K562 (cell line): ENCODE results near the gene ATPAF2. TPM values are rescaled to one million over a fixed set of nuclear protein-coding genes. Genes with fewer than 3 reads are reported as not detected.
A peak's percentile ranks its signal among the peaks of the same experiment; 100 is the strongest.

Experiments used
- ATAC-seq: fragments of 200-7000 bp; cut with Tn5 transposase; 3 replicates; pipeline ENCODE4 v1.9.1; 2020; ENCODE audit warnings: moderate library complexity
- BruUV-seq: library from RNA; stranded (reverse); fragments of 400-500 nt; replicated peaks from 2 replicates; lab custom pipeline; 2021; lab: Mats Ljungman, UMichigan
- CTCF ChIA-PET: fragments of 300-600 bp; formaldehyde crosslinking; extraction: SDS; loops from one replicate; lab custom pipeline; 2021; ENCODE audit warnings: low intra/inter-chr PET ratio; lab: Yijun Ruan, JAX
- POLR2A ChIA-PET: fragments of 300-600, 350-650 bp; sonication (Branson Sonifier 250); formaldehyde crosslinking; extraction: SDS; loops from one replicate; lab custom pipeline; 2021; ENCODE audit warnings: antibody characterized with exemption, inconsistent platforms; lab: Yijun Ruan, JAX
- DNase-seq, 4 experiments: peaks; one replicate each; pipeline versions ENCODE4 v3.0.0 to v3.0.0-alpha.2; 2011 to 2018; ENCODE audit warnings: low spot score in 3 of 4, mixed read lengths in 3 of 4; ENCODE audit errors: extremely low read depth in 1 of 4
- FAIRE-seq: peaks from 2 replicates; lab custom pipeline; 2011; peaks lifted over from hg19 to GRCh38; lab: Jason Lieb, UNC
- H2AFZ ChIP-seq: 2 replicates; pipeline ENCODE4 v1.6.0; 2011; ENCODE audit warnings: low read depth, low read length, control low read depth, inconsistent platforms
- H3K27ac ChIP-seq: fragments of 200-600 bp; 3 replicates; pipeline ENCODE4 v1.8.0; 2011; ENCODE audit warnings: low read depth, mild to moderate bottlenecking, control low read depth, inconsistent platforms, low read length, moderate library complexity, mixed read lengths; ENCODE audit errors: extremely low read depth
- H3K27me3 ChIP-seq, 2 experiments: fragments of 300-600 bp in 1 of 2; 2 replicates in 1 of 2; 3 replicates in 1 of 2; pipeline versions ENCODE4 v1.6.0 to v1.8.0; 2011; ENCODE audit warnings: inconsistent platforms in 2 of 2, low read length in 2 of 2, mild to moderate bottlenecking in 1 of 2, mixed read lengths in 1 of 2, moderate library complexity in 1 of 2; ENCODE audit not compliant: control insufficient read depth in 2 of 2, insufficient read depth in 2 of 2
- H3K36me3 ChIP-seq: fragments of 300-600 bp; 3 replicates; pipeline ENCODE4 v1.8.0; 2011; ENCODE audit warnings: mild to moderate bottlenecking, low read length, inconsistent platforms; ENCODE audit not compliant: control insufficient read depth, insufficient read depth
- H3K4me1 ChIP-seq, 2 experiments: fragments of 200-600 bp in 1 of 2; replicated peaks in 1 of 2; 2 replicates in 1 of 2; 3 replicates in 1 of 2; pipeline versions ENCODE4 v1.5.1 to v1.8.0; 2011; ENCODE audit warnings: inconsistent platforms in 2 of 2, low read length in 2 of 2, mild to moderate bottlenecking in 1 of 2, mixed read lengths in 1 of 2, moderate library complexity in 1 of 2; ENCODE audit not compliant: control insufficient read depth in 2 of 2, insufficient read depth in 2 of 2
- H3K4me2 ChIP-seq: 2 replicates; pipeline ENCODE4 v1.6.1; 2011; ENCODE audit warnings: low read length, control low read depth, inconsistent platforms, mixed read lengths; ENCODE audit not compliant: insufficient read depth
- H3K4me3 ChIP-seq: fragments of 200-600 bp; sonication (generic), shearing (Covaris generic); 2 replicates; pipeline ENCODE4 v1.5.1; 2016; ENCODE audit warnings: control low read depth, inconsistent platforms
- H3K79me2 ChIP-seq: fragments of 200-600 bp; 3 replicates; pipeline ENCODE4 v1.8.0; 2011; ENCODE audit warnings: low read length, inconsistent platforms; ENCODE audit not compliant: control insufficient read depth, insufficient read depth
- H3K9ac ChIP-seq, 2 experiments: 2 replicates each; pipeline versions ENCODE4 v1.6.0 to v1.6.1; 2011; ENCODE audit warnings: low read depth in 2 of 2, low read length in 2 of 2, control low read depth in 1 of 2, inconsistent platforms in 1 of 2, mild to moderate bottlenecking in 1 of 2, mixed read lengths in 1 of 2; ENCODE audit not compliant: insufficient read depth in 1 of 2
- H3K9me1 ChIP-seq: one replicate; pipeline ENCODE4 v1.6.0; 2011; ENCODE audit warnings: inconsistent platforms, mild to moderate bottlenecking, low read length, moderate library complexity; ENCODE audit not compliant: control insufficient read depth, insufficient read depth
- H3K9me3 ChIP-seq: replicated peaks from 2 replicates; pipeline ENCODE4 v1.5.1; 2011; ENCODE audit warnings: low read depth, low read length, inconsistent platforms; ENCODE audit not compliant: control insufficient read depth, insufficient read depth
- H4K20me1 ChIP-seq: replicated peaks from 2 replicates; pipeline ENCODE4 v1.6.1; 2011; ENCODE audit warnings: low read length, inconsistent platforms, mixed read lengths; ENCODE audit not compliant: control insufficient read depth, insufficient read depth
- CBFA2T2 ChIP-seq: fragments of 450-650 bp; conservative IDR thresholded peaks from 2 replicates; pipeline ENCODE4 v1.6.1; 2017; ENCODE audit warnings: mild to moderate bottlenecking
- CBFA2T3 ChIP-seq: fragments of 450-650 bp; IDR thresholded peaks from 2 replicates; pipeline ENCODE4 v1.6.1; 2017
- CBX2 ChIP-seq: fragments of 200-600 bp; sonication (generic); IDR thresholded peaks from one replicate; pipeline ENCODE4 v1.6.1; 2012; ENCODE audit warnings: mild to moderate bottlenecking, low read length, inconsistent platforms; ENCODE audit not compliant: insufficient read depth, poor library complexity, severe bottlenecking
- CEBPB ChIP-seq: fragments of 450-650 bp; IDR thresholded peaks from 2 replicates; pipeline ENCODE4 v1.6.1; 2016; ENCODE audit warnings: missing genetic modification characterization, missing compliant biosample characterization
- FOXP1 ChIP-seq: sonication (generic); formaldehyde crosslinking; IDR thresholded peaks from 2 replicates; pipeline ENCODE4 v1.8.0; 2022; ENCODE audit warnings: mild to moderate bottlenecking, missing genetic modification reagents
- IRF1 ChIP-seq: sonication (generic); formaldehyde crosslinking; IDR thresholded peaks from 2 replicates; pipeline ENCODE4 v1.8.0; 2022; ENCODE audit warnings: missing genetic modification reagents, mild to moderate bottlenecking, borderline replicate concordance
- NRF1 ChIP-seq, 2 experiments: fragments of 450-650 bp; IDR thresholded peaks in 1 of 2; conservative IDR thresholded peaks in 1 of 2; 2 replicates each; pipeline ENCODE4 v1.6.1; 2014; ENCODE audit warnings: mild to moderate bottlenecking in 2 of 2
- PHF20 ChIP-seq: fragments of 450-650 bp; IDR thresholded peaks from 2 replicates; pipeline ENCODE4 v1.6.1; 2018; ENCODE audit not compliant: partially characterized antibody
- PRPF4 ChIP-seq: fragments of 200-400 bp; formaldehyde crosslinking; IDR thresholded peaks from one replicate; pipeline ENCODE4 v1.6.1; 2017; ENCODE audit warnings: low read length, low read depth, mild to moderate bottlenecking; ENCODE audit not compliant: insufficient read depth, poor library complexity, severe bottlenecking
- RERE ChIP-seq: sonication (generic); formaldehyde crosslinking; IDR thresholded peaks from 2 replicates; pipeline ENCODE4 v1.8.0; 2023; ENCODE audit warnings: missing genetic modification reagents, mild to moderate bottlenecking, borderline replicate concordance
- SIX5 ChIP-seq, 2 experiments: IDR thresholded peaks; 2 replicates each; pipeline ENCODE4 v1.6.1; 2011; ENCODE audit warnings: low read length in 2 of 2, borderline replicate concordance in 1 of 2, low read depth in 1 of 2, mild to moderate bottlenecking in 1 of 2, moderate library complexity in 1 of 2; ENCODE audit not compliant: insufficient read depth in 1 of 2
- TEAD4 ChIP-seq, 2 experiments: sonication (generic) in 1 of 2; formaldehyde crosslinking in 1 of 2; IDR thresholded peaks; 2 replicates each; pipeline versions ENCODE4 v1.6.1 to v1.8.0; 2012 to 2022; ENCODE audit warnings: borderline replicate concordance in 1 of 2, inconsistent platforms in 1 of 2, low read length in 1 of 2, mild to moderate bottlenecking in 1 of 2, missing genetic modification reagents in 1 of 2
- ZNF551 ChIP-seq: fragments of 250-450 bp; sonication (Bioruptor Pico); IDR thresholded peaks from 2 replicates; pipeline ENCODE4 v1.5.0; 2021; ENCODE audit warnings: mild to moderate bottlenecking, moderate library complexity
- ZNF57 ChIP-seq: fragments of 450-650 bp; formaldehyde crosslinking; IDR thresholded peaks from 2 replicates; pipeline ENCODE4 v1.4.0; 2020; ENCODE audit warnings: mild to moderate bottlenecking, moderate library complexity
- WGBS: fragments of 100-300 bp; shearing (Covaris generic); methylation state at CpG from one replicate; pipeline ENCODE4 v1.1.6; 2016; ENCODE audit warnings: low coverage, mixed read lengths; ENCODE audit not compliant: insufficient coverage; ENCODE audit errors: missing lambda C conversion rate; 5-methylcytosine and 5-hydroxymethylcytosine counted together
- in situ Hi-C: fragments of 300-500 bp; cut with MboI; formaldehyde crosslinking; loops from 4 replicates; pipeline ENCODE4 v1.15.0; 2018; ENCODE audit warnings: inconsistent platforms, mixed read lengths
- intact Hi-C: fragments of 100-400 bp; cut with micrococcal nuclease; formaldehyde crosslinking; loops from 2 replicates; pipeline ENCODE4 v1.14.2; 2022
- polyA plus RNA-seq, 8 experiments: library from polyadenylated mRNA; depleted of rRNA in 4 of 8; stranded (reverse) in 5 of 8; unstranded in 3 of 8; fragments of >200 nt; fragmentation: Nextera tagmentation in 2 of 8; fragmentation: Illumina TruSeq in 1 of 8; extraction: Ambion mirVana in 2 of 8; extraction: Trizol in 1 of 8; gene quantifications; 2 replicates each; pipeline versions ENCODE4 v1.2.1 to v1.2.3, GENCODE V29; 2011 to 2014; ENCODE audit warnings: inconsistent platforms in 1 of 8, missing spikeins in 1 of 8
- total RNA-seq, 7 experiments: library from RNA; depleted of rRNA in 6 of 7; stranded (reverse); fragments of >200 nt in 6 of 7; fragmentation: Illumina TruSeq in 2 of 7; extraction: Trizol in 2 of 7; gene quantifications; 2 replicates each; pipeline versions ENCODE4 v1.2.1 to v1.2.3, GENCODE V29; 2011 to 2021; ENCODE audit warnings: low replicate concordance in 1 of 7

ATPAF2 gene
- total and polyA plus RNA-seq, 9 of the 15 experiments (the other 6 are each of a cell fraction or from before 2014, with no cell fraction given) = 2.1 to 19.2 (median 11.3) TPM

- Histone ChIP-seq H3K36me3 (no peaks in the 10 kb centered on the region), H3K9me1 (no peaks in the 10 kb centered on the region), H3K4me1 (peaks cover 3 to 7% of the 10 kb centered on the region in 2 experiments; a peak in 3 of 5 replicates)
- intact Hi-C loops = no loop called here
- TF ChIP-seq PHF20 (no peak), PRPF4 (no peak), FOXP1 (no peak), ZNF57 (CRISPR knock-in tag) (no peak), CBX2 (no peak), NRF1 (conservative IDR thresholded peaks at IDR 0.05 in 1 of 2, IDR thresholded peaks at IDR 0.05 in 1 of 2) (peak; percentile 55 to 70), SIX5 (IDR thresholded peaks at IDR 0.05; ENCODE audit: borderline replicate concordance in 1 of 2, insufficient read depth in 1 of 2, low read depth in 1 of 2, low read length in 2 of 2) (no peak), CBFA2T3 (peak; percentile 35; the same call in 1 of the 2 replicates), TEAD4 (IDR thresholded peaks at IDR 0.05; ENCODE audit: low read length) (peak; percentile 26; the same call in 1 of the 2 replicates), TEAD4 (CRISPR knock-in tag; IDR thresholded peaks at IDR 0.05; ENCODE audit: borderline replicate concordance) (no peak), CBFA2T2 (peak; percentile 35; the same call in 1 of the 2 replicates), RERE (CRISPR knock-in tag) (no peak), IRF1 (CRISPR knock-in tag) (no peak), ZNF551 (CRISPR knock-in tag) (no peak), CEBPB (no peak)
- TF ChIP-seq, all 486 proteins: peak for 4
- no peak overlapping the region for H3K4me2 ChIP-seq
- ATAC-seq (peak; percentile 42; the same call in 2 of the 3 replicates), DNase-seq (no peak), FAIRE-seq (peak; percentile 35)
- H3K9me3 ChIP-seq = no peaks in the 10 kb centered on the region
- no peaks in the 10 kb centered on the region for H4K20me1 ChIP-seq
- 3% methylated on average over 4 of the region's 4 CpGs for WGBS
- H3K79me2 ChIP-seq = no peaks in the 10 kb centered on the region
- H3K4me3 ChIP-seq = no peak overlapping the region
- H3K27me3 ChIP-seq = no peaks in the 10 kb centered on the region
- no peak overlapping the region for H3K9ac ChIP-seq
- CTCF ChIA-PET = no interaction called here
- no TSS peak for BruUV-seq
- in situ Hi-C loops = no loop called here
- POLR2A ChIA-PET = interaction anchor here (0.9 to 1.3 kb wide), 2 partner anchors 9 to 48 kb away, joined by 4 to 5 read pairs; no protein-coding TSS in a partner anchor
- no peak overlapping the region for H3K27ac ChIP-seq
- no peak overlapping the region for H2AFZ ChIP-seq
These were observed 40.6 kb upstream of the ATPAF2 start for GRCh38 chr17:18079543-18079942.
